Measurements from ENCODE around the gene MMP24OS. TPM values are rescaled to one million over a fixed set of nuclear protein-coding genes. Genes with fewer than 3 reads are reported as not detected.

The MMP24OS gene
- total and polyA plus RNA-seq, 10 of the 15 experiments (the other 5 are each of a cell fraction or from before 2014, with no cell fraction given) = 2.0 to 30.9 (median 10.9) TPM

- TF ChIP-seq ZZZ3 (IDR thresholded peaks at IDR 0.05; ENCODE audit: control insufficient read depth, insufficient read length, low read depth) (no peak), ZNF687 (IDR thresholded peaks at IDR 0.05) (no peak), NR2F1 (conservative IDR thresholded peaks at IDR 0.05) (no peak), TCF3 (IDR thresholded peaks at IDR 0.05; ENCODE audit: borderline replicate concordance, insufficient read depth, low read depth, low read length) (no peak), EP300 (IDR thresholded peaks at IDR 0.05; ENCODE audit: borderline replicate concordance in 1 of 2, control insufficient read depth in 1 of 2, low read depth in 2 of 2, low read length in 2 of 2) (no peak), RAD21 (IDR thresholded peaks at IDR 0.05; ENCODE audit: insufficient read depth, low read depth, low read length) (no peak), FOS (IDR thresholded peaks at IDR 0.05; ENCODE audit: borderline replicate concordance, extremely low read depth, insufficient read length) (no peak), FOXK2 (IDR thresholded peaks at IDR 0.05) (no peak)
Measured at GRCh38 chr20:35301426-35301825, 23.5 kb upstream of the MMP24OS start (continued).
